HepG2 (cell line): ENCODE data around the gene CLDN14. TPM values are rescaled to one million over a fixed set of nuclear protein-coding genes. Genes with fewer than 3 reads are reported as not detected.

Experiments
- ARNT2 ChIP-seq: sonication (generic); formaldehyde crosslinking; IDR thresholded peaks from 2 replicates; pipeline ENCODE4 v1.8.0; 2022; ENCODE audit warnings: mild to moderate bottlenecking, low read depth, missing genetic modification reagents, moderate library complexity
- CEBPB ChIP-seq: IDR thresholded peaks from 2 replicates; pipeline ENCODE4 v1.6.1; 2011; ENCODE audit warnings: low read depth, low read length, improper control_type of control experiment, borderline replicate concordance
- FOXM1 ChIP-seq: sonication (generic); formaldehyde crosslinking; IDR thresholded peaks from 2 replicates; pipeline ENCODE4 v1.5.0; 2020; ENCODE audit warnings: missing genetic modification reagents
- GFI1 ChIP-seq: sonication (generic); formaldehyde crosslinking; IDR thresholded peaks from 2 replicates; pipeline ENCODE4 v1.5.0; 2020; ENCODE audit warnings: missing genetic modification reagents, mild to moderate bottlenecking, borderline replicate concordance
- JUN ChIP-seq: sonication (generic); formaldehyde crosslinking; IDR thresholded peaks from 2 replicates; pipeline ENCODE4 v1.4.0; 2020; ENCODE audit warnings: mild to moderate bottlenecking, missing genetic modification reagents
- KLF15 ChIP-seq: sonication (generic); formaldehyde crosslinking; IDR thresholded peaks from 2 replicates; pipeline ENCODE4 v1.8.1; 2023; ENCODE audit warnings: borderline replicate concordance, mild to moderate bottlenecking, inconsistent platforms, missing genetic modification reagents, mixed read lengths
- MTA1 ChIP-seq: sonication (generic); formaldehyde crosslinking; IDR thresholded peaks from 2 replicates; pipeline ENCODE4 v1.4.0; 2020; ENCODE audit warnings: missing genetic modification reagents, mild to moderate bottlenecking, borderline replicate concordance
- RERE ChIP-seq: IDR thresholded peaks from 2 replicates; pipeline ENCODE4 v1.6.1; 2016; ENCODE audit warnings: low read depth, missing genetic modification reagents, missing compliant biosample characterization
- SAP130 ChIP-seq: IDR thresholded peaks from 2 replicates; pipeline ENCODE4 v1.6.1; 2016; ENCODE audit warnings: low read depth
- SRY ChIP-seq: sonication (generic); formaldehyde crosslinking; IDR thresholded peaks from 2 replicates; pipeline ENCODE4 v1.8.0; 2022; ENCODE audit warnings: mild to moderate bottlenecking, missing genetic modification reagents
- XBP1 ChIP-seq: sonication (generic); formaldehyde crosslinking; IDR thresholded peaks from 2 replicates; pipeline ENCODE4 v1.5.0; 2020; ENCODE audit warnings: missing genetic modification reagents
- ZC3H13 ChIP-seq: sonication (generic); formaldehyde crosslinking; IDR thresholded peaks from 2 replicates; pipeline ENCODE4 v1.8.1; 2023; ENCODE audit warnings: mild to moderate bottlenecking, missing genetic modification reagents, moderate library complexity
- ZFP91 ChIP-seq: sonication (generic); formaldehyde crosslinking; IDR thresholded peaks from 2 replicates; pipeline ENCODE4 v1.9.0; 2022; ENCODE audit warnings: missing genetic modification reagents, mild to moderate bottlenecking, borderline replicate concordance
- ZNF235 ChIP-seq: sonication (generic); formaldehyde crosslinking; IDR thresholded peaks from 2 replicates; pipeline ENCODE4 v1.8.1; 2023; ENCODE audit warnings: mild to moderate bottlenecking, missing genetic modification reagents, borderline replicate concordance
- ZNF260 ChIP-seq: sonication (generic); formaldehyde crosslinking; IDR thresholded peaks from 2 replicates; pipeline ENCODE4 v1.4.0; 2020; ENCODE audit warnings: missing genetic modification reagents, low read depth, mild to moderate bottlenecking, borderline replicate concordance
- ZNF574 ChIP-seq: sonication (generic); formaldehyde crosslinking; IDR thresholded peaks from 2 replicates; pipeline ENCODE4 v1.4.0; 2020; ENCODE audit warnings: missing genetic modification reagents
- ZNF598 ChIP-seq: sonication (generic); formaldehyde crosslinking; IDR thresholded peaks from 2 replicates; pipeline ENCODE4 v1.5.1; 2020; ENCODE audit warnings: mild to moderate bottlenecking, missing genetic modification reagents, borderline replicate concordance
- polyA plus RNA-seq, 8 experiments: library from polyadenylated mRNA; depleted of rRNA in 3 of 8; stranded (reverse) in 7 of 8; unstranded in 1 of 8; fragments of >200 nt; fragmentation: Illumina TruSeq in 4 of 8; extraction: Trizol in 4 of 8; gene quantifications; 2 replicates each; pipeline versions ENCODE4 v1.2.1 to v1.2.3, GENCODE V29; 2011 to 2016; ENCODE audit warnings: low read depth in 4 of 8, missing spikeins in 1 of 8, mixed read lengths in 1 of 8; ENCODE audit not compliant: insufficient read depth in 1 of 8
- total RNA-seq, 5 experiments: library from RNA; depleted of rRNA; stranded (reverse); fragments of >200 nt; fragmentation: Illumina TruSeq; extraction: Trizol; gene quantifications; 2 replicates each; pipeline ENCODE4 v1.2.3, GENCODE V29; 2016; ENCODE audit warnings: low read depth in 1 of 5

Gene CLDN14
- total and polyA plus RNA-seq, 2 of the 13 experiments (the other 11 are each of a cell fraction or from before 2014, with no cell fraction given), result 1.1 to 1.4 TPM

- peak; percentile 15; the same call in 1 of the 2 replicates for TF ChIP-seq RERE (CRISPR knock-in tag)
- TF ChIP-seq ARNT2, result 0 out of 2 replicates have a peak, but pooled peaks have one; percentile 22
- peak; percentile 90 for TF ChIP-seq CEBPB
- peak; percentile 97 for TF ChIP-seq MTA1 (CRISPR knock-in tag)
- TF ChIP-seq JUN (CRISPR knock-in tag), result 0 out of 2 replicates have a peak, but pooled peaks have one; percentile 72
- TF ChIP-seq ZNF260, result no peak
- TF ChIP-seq ZNF574 (CRISPR knock-in tag), result peak; percentile 81
- peak; percentile 57; the same call in 1 of the 2 replicates for TF ChIP-seq GFI1 (CRISPR knock-in tag)
- 0 out of 2 replicates have a peak, but pooled peaks have one; percentile 31 for TF ChIP-seq XBP1 (CRISPR knock-in tag)
- TF ChIP-seq ZFP91, result peak; percentile 36; the same call in 1 of the 2 replicates
- peak; percentile 92 for TF ChIP-seq SAP130
- no peak for TF ChIP-seq FOXM1 (CRISPR knock-in tag)
- no peak for TF ChIP-seq ZC3H13 (CRISPR knock-in tag)
- TF ChIP-seq SRY (CRISPR knock-in tag), result peak; percentile 49; the same call in 1 of the 2 replicates
- TF ChIP-seq ZNF598, result peak; percentile 21; the same call in 1 of the 2 replicates
- TF ChIP-seq KLF15 (CRISPR knock-in tag), result peak; percentile 28; the same call in 1 of the 2 replicates
- 0 out of 2 replicates have a peak, but pooled peaks have one; percentile 68 for TF ChIP-seq ZNF235 (CRISPR knock-in tag)
Measured at GRCh38 chr21:36479415-36480402, at the start of gene CLDN14 (continued).
